Mesodermal cell (in vitro differentiated cells): ENCODE measurements around the gene BUD13.

Experiments
- H3K27ac ChIP-seq: 2 replicates; pipeline ENCODE4 v1.7.0; 2013; ENCODE audit warnings: mild to moderate bottlenecking, low read depth, low read length, moderate library complexity; ENCODE audit not compliant: severe bottlenecking
- H3K36me3 ChIP-seq: 2 replicates; pipeline ENCODE4 v1.7.1; 2013; ENCODE audit warnings: mild to moderate bottlenecking, low read length, moderate library complexity; ENCODE audit not compliant: control insufficient read depth, insufficient read depth
- H3K4me1 ChIP-seq: one replicate; pipeline ENCODE4 v1.7.1; 2013; ENCODE audit warnings: mild to moderate bottlenecking, low read length; ENCODE audit not compliant: insufficient read depth, control insufficient read depth, poor library complexity, severe bottlenecking
- H3K4me3 ChIP-seq: 2 replicates; pipeline ENCODE4 v1.7.0; 2013; ENCODE audit warnings: low read length, control low read depth, mild to moderate bottlenecking; ENCODE audit not compliant: insufficient read depth, poor library complexity, severe bottlenecking; ENCODE audit errors: extremely low read depth
- H3K9me3 ChIP-seq: 2 replicates; pipeline ENCODE4 v1.7.1; 2013; ENCODE audit warnings: mild to moderate bottlenecking, low read length, moderate library complexity; ENCODE audit not compliant: control insufficient read depth
- WGBS, 2 experiments: methylation state at CpG; one replicate each; pipeline ENCODE4 v1.1.5; 2013; ENCODE audit warnings: missing lambda C conversion rate in 2 of 2; ENCODE audit not compliant: insufficient coverage in 2 of 2; 5-methylcytosine and 5-hydroxymethylcytosine counted together

Gene BUD13

GRCh38 chr11:116792144-116792868 lies 19.5 kb upstream of the BUD13 start:
- H3K9me3 ChIP-seq: no peaks in the 10 kb centered on the region
- H3K4me1 ChIP-seq: no peaks in the 10 kb centered on the region
- no peaks in the 10 kb centered on the region for H3K36me3 ChIP-seq
- no peak overlapping the region for H3K27ac ChIP-seq
- 80 to 94% methylated on average over 4 to 7 of the region's 8 CpGs for WGBS, 2 experiments
- no peak overlapping the region for H3K4me3 ChIP-seq

GRCh38 chr11:116791813-116792143 lies 19.0 kb upstream of the BUD13 start, which contains the start of gene APOA5:
Gene APOA5 (minus strand): TSS chr11:116791879. CDS start chr11:116791860, 19 bp downstream.
- Histone ChIP-seq H3K4me3 (no peak within 1 kb of the TSS), H3K27ac (no peak within 1 kb of the TSS), H3K9me3 (no peaks in the 10 kb centered on the region), H3K4me1 (no peaks in the 10 kb centered on the region), H3K36me3 (peaks cover under 1% of the 10 kb centered on the region)
- WGBS, 2 experiments: 88 to 93% methylated on average over 5 to 6 of the region's 7 CpGs

- no peak overlapping the region for H3K27ac ChIP-seq
- no peak overlapping the region for H3K4me3 ChIP-seq
- no peaks in the 10 kb centered on the region for H3K9me3 ChIP-seq
- H3K4me1 ChIP-seq: no peaks in the 10 kb centered on the region
- 31 to 37% methylated on average over 22 to 27 of the region's 31 CpGs for WGBS, 2 experiments
- H3K36me3 ChIP-seq: peaks cover 6% of the 10 kb centered on the region
Observed at GRCh38 chr11:116791002-116791812, 18.4 kb upstream of the BUD13 start.

- H3K4me3 ChIP-seq: no peak overlapping the region
- WGBS, 2 experiments: 93 to 95% methylated on average over 48 to 49 of the region's 53 CpGs
- no peak overlapping the region for H3K27ac ChIP-seq
- H3K9me3 ChIP-seq: no peaks in the 10 kb centered on the region
- peaks cover 15% of the 10 kb centered on the region for H3K36me3 ChIP-seq
- H3K4me1 ChIP-seq: no peaks in the 10 kb centered on the region
Observed at GRCh38 chr11:116790167-116791001, 17.6 kb upstream of the BUD13 start.

GRCh38 chr11:116788975-116789374 lies 16.2 kb upstream of the BUD13 start:
- WGBS, 2 experiments: 86 to 91% methylated on average over 3 of the region's 4 CpGs
- no peak overlapping the region for H3K4me3 ChIP-seq
- peaks cover 29% of the 10 kb centered on the region for H3K36me3 ChIP-seq
- no peaks in the 10 kb centered on the region for H3K9me3 ChIP-seq
- no peaks in the 10 kb centered on the region for H3K4me1 ChIP-seq
- H3K27ac ChIP-seq: no peak overlapping the region

- 86 to 100% methylated on average over 1 to 2 of the region's 4 CpGs for WGBS, 2 experiments
- H3K27ac ChIP-seq: no peak overlapping the region
Observed at GRCh38 chr11:116788534-116788933, 15.7 kb upstream of the BUD13 start.

GRCh38 chr11:116787786-116788486 lies 15.1 kb upstream of the BUD13 start, which contains the start of gene ZPR1:
Gene ZPR1 (minus strand): TSS chr11:116788023. CDS start chr11:116787990, 33 bp downstream.
- H3K9me3 ChIP-seq: no peaks in the 10 kb centered on the region
- peaks cover 39% of the 10 kb centered on the region for H3K36me3 ChIP-seq
- H3K27ac ChIP-seq: no peak within 1 kb of the TSS
- peak within 1 kb of the TSS; percentile 82 for H3K4me3 ChIP-seq
- 1% methylated on average over 48 to 51 of the region's 56 CpGs for WGBS, 2 experiments
- no peaks in the 10 kb centered on the region for H3K4me1 ChIP-seq

More at GRCh38 chr11:116788534-116788933, 15.7 kb upstream of the BUD13 start:
- Histone ChIP-seq H3K36me3 (peaks cover 33% of the 10 kb centered on the region), H3K9me3 (no peaks in the 10 kb centered on the region), H3K4me3 (peak overlapping the region; percentile 82), H3K4me1 (no peaks in the 10 kb centered on the region)

GRCh38 chr11:116787436-116787785 lies 14.6 kb upstream of the BUD13 start:
- H3K4me3 ChIP-seq: peak overlapping the region; percentile 82
- no peaks in the 10 kb centered on the region for H3K4me1 ChIP-seq
- 0 to 7% methylated on average over 2 to 6 of the region's 15 CpGs for WGBS, 2 experiments
- peaks cover 44% of the 10 kb centered on the region for H3K36me3 ChIP-seq
- no peak overlapping the region for H3K27ac ChIP-seq
- H3K9me3 ChIP-seq: no peaks in the 10 kb centered on the region

- WGBS, 2 experiments: 80 to 88% methylated on average over 1 to 2 of the region's 5 CpGs
- Histone ChIP-seq H3K27ac (no peak overlapping the region), H3K36me3 (peaks cover 49% of the 10 kb centered on the region)
Observed at GRCh38 chr11:116786966-116787365, 14.2 kb upstream of the BUD13 start.

GRCh38 chr11:116786326-116786725 lies 13.5 kb upstream of the BUD13 start:
- Histone ChIP-seq H3K4me1 (no peaks in the 10 kb centered on the region), H3K4me3 (no peak overlapping the region), H3K36me3 (peaks cover 54% of the 10 kb centered on the region), H3K27ac (no peak overlapping the region), H3K9me3 (no peaks in the 10 kb centered on the region)
- 100% methylated on average over 2 of the region's 2 CpGs for WGBS, 2 experiments

More at GRCh38 chr11:116786966-116787365, 14.2 kb upstream of the BUD13 start:
- Histone ChIP-seq H3K9me3 (no peaks in the 10 kb centered on the region), H3K4me3 (peak overlapping the region; percentile 82), H3K4me1 (no peaks in the 10 kb centered on the region)
